ENCODE measurements around the gene ART1. TPM values are rescaled to one million over a fixed set of nuclear protein-coding genes. Genes with fewer than 3 reads are reported as not detected.

The ART1 gene
- total and polyA plus RNA-seq, 2 experiments from 2014 or later = not detected

GRCh38 chr11:3664032-3664630, 19.2 kb downstream of the ART1 start:
- in situ Hi-C loops (cut with MboI) = no loop called here
- 65 to 67% methylated on average over 10 of the region's 10 CpGs for WGBS, 2 experiments (ENCODE audit: low coverage in 1 of 2, low lambda C conversion rate in 2 of 2, missing lambda C conversion rate in 2 of 2)

GRCh38 chr11:3665336-3666022, 20.6 kb downstream of the ART1 start:
- Histone ChIP-seq H2AFZ (no peak overlapping the region), H3K4me2 (ENCODE audit: unreplicated experiment) (no peak overlapping the region), H3K9ac (no peak overlapping the region), H3K9me3 (ENCODE audit: low read depth) (no peaks in the 10 kb centered on the region), H3K4me1 (ENCODE audit: insufficient read depth) (no peaks in the 10 kb centered on the region), H4K20me1 (ENCODE audit: insufficient read depth) (no peaks in the 10 kb centered on the region), H3K27ac (no peak overlapping the region), H3K79me2 (ENCODE audit: insufficient read depth) (no peaks in the 10 kb centered on the region), H3F3A (ENCODE audit: insufficient read depth) (no peaks in the 10 kb centered on the region), H3K27me3 (replicated peaks; ENCODE audit: insufficient read depth) (no peaks in the 10 kb centered on the region), H3K36me3 (ENCODE audit: low read depth) (no peaks in the 10 kb centered on the region), H3K4me3 (no peak overlapping the region), H3K9me2 (ENCODE audit: insufficient read depth) (no peaks in the 10 kb centered on the region)
- whole genome bisulfite sequencing, 2 experiments (ENCODE audit: low coverage in 1 of 2, low lambda C conversion rate in 2 of 2, missing lambda C conversion rate in 2 of 2) = 73 to 84% methylated on average over 6 of the region's 6 CpGs
- TF ChIP-seq EZH2 (IDR thresholded peaks at IDR 0.05; ENCODE audit: insufficient read depth, poor library complexity, severe bottlenecking) = no peak
- TF ChIP-seq EZH2phosphoT487 (IDR thresholded peaks at IDR 0.05; ENCODE audit: insufficient read depth, low read depth) = no peak
- in situ Hi-C loops (cut with MboI) = no loop called here
- no peak for DNase-seq

More at GRCh38 chr11:3664032-3664630, 19.2 kb downstream of the ART1 start:
- Histone ChIP-seq H3K79me2 (ENCODE audit: insufficient read depth) (no peaks in the 10 kb centered on the region), H3K4me3 (no peak overlapping the region), H3K36me3 (ENCODE audit: low read depth) (no peaks in the 10 kb centered on the region), H3K9me3 (ENCODE audit: low read depth) (no peaks in the 10 kb centered on the region), H3K27me3 (replicated peaks; ENCODE audit: insufficient read depth) (no peaks in the 10 kb centered on the region), H3K9me2 (ENCODE audit: insufficient read depth) (no peaks in the 10 kb centered on the region), H2AFZ (no peak overlapping the region), H3K9ac (no peak overlapping the region), H4K20me1 (ENCODE audit: insufficient read depth) (no peaks in the 10 kb centered on the region), H3K4me1 (ENCODE audit: insufficient read depth) (no peaks in the 10 kb centered on the region), H3K27ac (no peak overlapping the region), H3K4me2 (ENCODE audit: unreplicated experiment) (no peak overlapping the region), H3F3A (ENCODE audit: insufficient read depth) (no peaks in the 10 kb centered on the region)
- no peak for DNase-seq
- TF ChIP-seq EZH2 (IDR thresholded peaks at IDR 0.05; ENCODE audit: insufficient read depth, poor library complexity, severe bottlenecking) = no peak
- no peak for TF ChIP-seq EZH2phosphoT487 (IDR thresholded peaks at IDR 0.05; ENCODE audit: insufficient read depth, low read depth)

GRCh38 chr11:3666023-3666530, 21.1 kb downstream of the ART1 start:
- Histone ChIP-seq H3K36me3 (ENCODE audit: low read depth) (no peaks in the 10 kb centered on the region), H3K4me2 (ENCODE audit: unreplicated experiment) (no peak overlapping the region), H3K4me3 (no peak overlapping the region), H3K9me2 (ENCODE audit: insufficient read depth) (no peaks in the 10 kb centered on the region), H3F3A (ENCODE audit: insufficient read depth) (no peaks in the 10 kb centered on the region), H3K9ac (no peak overlapping the region), H3K4me1 (ENCODE audit: insufficient read depth) (no peaks in the 10 kb centered on the region), H3K27ac (no peak overlapping the region), H4K20me1 (ENCODE audit: insufficient read depth) (no peaks in the 10 kb centered on the region), H3K79me2 (ENCODE audit: insufficient read depth) (no peaks in the 10 kb centered on the region), H3K9me3 (ENCODE audit: low read depth) (no peaks in the 10 kb centered on the region), H3K27me3 (replicated peaks; ENCODE audit: insufficient read depth) (no peaks in the 10 kb centered on the region), H2AFZ (no peak overlapping the region)
- in situ Hi-C loops (cut with MboI) = no loop called here
- no peak for DNase-seq
- 95 to 96% methylated on average over 14 to 17 of the region's 17 CpGs for WGBS, 2 experiments (ENCODE audit: low coverage in 1 of 2, low lambda C conversion rate in 2 of 2, missing lambda C conversion rate in 2 of 2)
- TF ChIP-seq EZH2phosphoT487 (IDR thresholded peaks at IDR 0.05; ENCODE audit: insufficient read depth, low read depth) = no peak
- TF ChIP-seq EZH2 (IDR thresholded peaks at IDR 0.05; ENCODE audit: insufficient read depth, poor library complexity, severe bottlenecking) = no peak

- no peak overlapping the region for H2AFZ ChIP-seq
- H3K9me3 ChIP-seq (ENCODE audit: low read depth) = no peaks in the 10 kb centered on the region
- H3F3A ChIP-seq (ENCODE audit: insufficient read depth) = no peaks in the 10 kb centered on the region
- no peak overlapping the region for H3K27ac ChIP-seq
- no peak for DNase-seq
- H3K79me2 ChIP-seq (ENCODE audit: insufficient read depth) = no peaks in the 10 kb centered on the region
- no peak overlapping the region for H3K4me2 ChIP-seq (ENCODE audit: unreplicated experiment)
- TF ChIP-seq EZH2phosphoT487 (IDR thresholded peaks at IDR 0.05; ENCODE audit: insufficient read depth, low read depth) = no peak
- no peak for TF ChIP-seq EZH2 (IDR thresholded peaks at IDR 0.05; ENCODE audit: insufficient read depth, poor library complexity, severe bottlenecking)
- no peak overlapping the region for H3K9ac ChIP-seq
- in situ Hi-C loops (cut with MboI) = no loop called here
- no peaks in the 10 kb centered on the region for H4K20me1 ChIP-seq (ENCODE audit: insufficient read depth)
- H3K4me3 ChIP-seq = no peak overlapping the region
- no peaks in the 10 kb centered on the region for H3K4me1 ChIP-seq (ENCODE audit: insufficient read depth)
- WGBS, 2 experiments (ENCODE audit: low coverage in 1 of 2, low lambda C conversion rate in 2 of 2, missing lambda C conversion rate in 2 of 2) = 96% methylated on average over 73 to 89 of the region's 89 CpGs
- no peaks in the 10 kb centered on the region for H3K36me3 ChIP-seq (ENCODE audit: low read depth)
- H3K9me2 ChIP-seq (ENCODE audit: insufficient read depth) = no peaks in the 10 kb centered on the region
- no peaks in the 10 kb centered on the region for H3K27me3 ChIP-seq (replicated peaks; ENCODE audit: insufficient read depth)
Measured at GRCh38 chr11:3667149-3668035, 22.5 kb downstream of the ART1 start.
